Skeletal muscle tissue (tissue), 4 donors: ENCODE data around the gene CORO2A. TPM values are rescaled to one million over a fixed set of nuclear protein-coding genes. Genes with fewer than 3 reads are reported as not detected.

ENCODE experiments used
- H3K27ac ChIP-seq: one replicate; pipeline ENCODE4 v1.7.0; 2013; ENCODE audit warnings: mild to moderate bottlenecking, low read depth, low read length, inconsistent platforms
- H3K27me3 ChIP-seq, 3 donors: one replicate each; pipeline ENCODE4 v1.7.0; 2013; ENCODE audit warnings: low read length in 3 of 3; ENCODE audit not compliant: control insufficient read depth in 3 of 3, insufficient read depth in 3 of 3
- H3K36me3 ChIP-seq, 3 donors: one replicate each; pipeline ENCODE4 v1.7.0; 2013; ENCODE audit warnings: low read length in 3 of 3; ENCODE audit not compliant: control insufficient read depth in 3 of 3, insufficient read depth in 3 of 3
- H3K4me1 ChIP-seq, 3 donors: one replicate each; pipeline ENCODE4 v1.7.0; 2013; ENCODE audit warnings: low read length in 3 of 3, mild to moderate bottlenecking in 3 of 3; ENCODE audit not compliant: control insufficient read depth in 3 of 3, insufficient read depth in 3 of 3
- H3K4me3 ChIP-seq, 3 donors: one replicate each; pipeline ENCODE4 v1.7.0; 2013; ENCODE audit warnings: low read length in 3 of 3
- H3K9ac ChIP-seq, 3 donors: one replicate each; pipeline ENCODE4 v1.7.0; 2013; ENCODE audit warnings: low read length in 3 of 3, mild to moderate bottlenecking in 3 of 3, moderate library complexity in 2 of 3, low read depth in 1 of 3
- H3K9me3 ChIP-seq, 3 donors: one replicate each; pipeline ENCODE4 v1.7.0; 2013; ENCODE audit warnings: low read length in 3 of 3; ENCODE audit not compliant: control insufficient read depth in 3 of 3
- total RNA-seq: library from RNA; depleted of rRNA; stranded (reverse); fragments of >200 nt; gene quantifications from one replicate; pipeline ENCODE4 v1.2.3, GENCODE V29; 2014
- donor health status: Osteomylitis.

The CORO2A gene
- total RNA-seq, 1 donor from 2014 or later, result under 0.01 TPM

DNA sequence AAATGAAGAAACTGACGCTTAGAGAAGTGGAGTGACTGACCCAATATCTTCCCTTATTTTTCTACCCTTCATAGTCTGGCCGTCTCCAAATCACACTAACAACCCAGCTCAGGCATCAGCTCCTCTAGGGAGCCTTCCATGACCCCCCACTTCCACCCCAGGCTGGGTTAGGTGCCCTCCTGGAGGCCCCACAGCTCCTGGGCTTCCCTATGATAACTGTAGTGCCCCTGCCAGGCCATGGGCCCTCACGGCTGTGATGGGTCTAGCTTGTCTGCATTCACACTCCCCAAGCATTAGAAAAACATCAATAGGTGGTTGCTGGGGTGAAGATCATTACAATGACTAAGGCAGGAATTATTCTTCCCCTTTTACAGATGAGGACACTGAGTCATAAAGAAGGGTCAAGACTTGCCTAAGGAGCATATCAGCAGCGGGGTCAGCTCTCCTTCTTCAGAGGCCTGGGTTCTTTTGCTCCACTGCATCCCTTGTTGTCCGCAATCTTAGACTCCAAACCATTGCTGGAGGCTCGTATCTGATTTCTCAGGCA is 7.3 kb downstream of the CORO2A start:
- H3K4me3 ChIP-seq, result no peak overlapping the region
- H3K4me1 ChIP-seq, result no peaks in the 10 kb centered on the region
- H3K9me3 ChIP-seq, result no peaks in the 10 kb centered on the region
- no peaks in the 10 kb centered on the region for H3K36me3 ChIP-seq
- H3K9ac ChIP-seq, result no peak overlapping the region
- no peak overlapping the region for H3K27ac ChIP-seq
- H3K27me3 ChIP-seq, result peaks cover 0 to 3% (median 1%) of the 10 kb centered on the region in 3 donors

DNA sequence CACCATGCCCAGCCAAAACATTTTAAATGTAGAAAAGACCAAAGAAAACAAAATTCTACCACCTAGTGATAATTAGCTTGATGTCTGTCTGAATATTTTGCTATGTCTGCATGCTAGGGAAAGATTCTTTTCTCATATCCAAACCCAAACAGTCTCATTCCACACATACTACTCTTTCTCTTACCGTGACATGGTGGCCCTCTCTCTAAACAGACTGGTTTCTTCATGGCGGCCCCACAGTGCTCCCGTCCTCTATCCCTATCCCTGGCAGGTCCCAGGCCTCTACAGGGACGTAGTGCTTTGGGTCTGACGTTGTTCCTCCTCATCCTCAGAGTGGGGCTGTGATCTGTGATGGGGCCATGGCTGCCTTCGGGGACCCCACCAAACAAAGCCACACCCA is 8.1 kb downstream of the CORO2A start:
- peaks cover 0 to 6% (median 4%) of the 10 kb centered on the region in 3 donors for H3K27me3 ChIP-seq
- no peaks in the 10 kb centered on the region for H3K9me3 ChIP-seq
- no peaks in the 10 kb centered on the region for H3K4me1 ChIP-seq
- H3K4me3 ChIP-seq, result no peak overlapping the region
- H3K27ac ChIP-seq, result no peak overlapping the region
- no peak overlapping the region for H3K9ac ChIP-seq
- H3K36me3 ChIP-seq, result no peaks in the 10 kb centered on the region

GRCh38 chr9:98182889-98183599 is 9.4 kb downstream of the CORO2A start:
- Histone ChIP-seq H3K4me3 (no peak overlapping the region), H3K9ac (no peak overlapping the region), H3K9me3 (no peaks in the 10 kb centered on the region), H3K27ac (no peak overlapping the region), H3K27me3 (peaks cover 0 to 7% (median 4%) of the 10 kb centered on the region in 3 donors), H3K36me3 (no peaks in the 10 kb centered on the region), H3K4me1 (no peaks in the 10 kb centered on the region)

- H3K4me1 ChIP-seq, result no peaks in the 10 kb centered on the region
- no peaks in the 10 kb centered on the region for H3K36me3 ChIP-seq
- no peak overlapping the region for H3K27ac ChIP-seq
- no peaks in the 10 kb centered on the region for H3K9me3 ChIP-seq
- H3K9ac ChIP-seq, result no peak overlapping the region
- H3K27me3 ChIP-seq, result peaks cover 0 to 4% (median 4%) of the 10 kb centered on the region in 3 donors
- no peak overlapping the region for H3K4me3 ChIP-seq
Measured at GRCh38 chr9:98182069-98182820, 10.2 kb downstream of the CORO2A start.

DNA sequence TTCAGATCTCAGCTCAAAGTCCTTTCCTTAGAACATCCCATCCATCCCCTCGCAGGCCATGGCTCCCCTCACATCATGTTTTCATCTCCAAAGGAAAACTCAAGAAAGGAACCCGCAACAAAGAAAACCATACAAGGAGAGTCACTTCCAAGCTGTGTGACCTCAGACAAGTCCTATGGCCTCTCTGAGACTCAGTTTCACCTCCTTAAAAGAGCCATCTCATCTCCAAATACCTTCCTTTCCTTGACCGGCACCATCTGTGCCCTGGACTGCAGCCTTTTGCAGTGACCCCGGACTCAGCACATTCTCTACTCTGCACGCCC is 10.7 kb downstream of the CORO2A start:
- no peaks in the 10 kb centered on the region for H3K9me3 ChIP-seq
- no peak overlapping the region for H3K9ac ChIP-seq
- no peak overlapping the region for H3K4me3 ChIP-seq
- H3K27ac ChIP-seq, result no peak overlapping the region
- no peaks in the 10 kb centered on the region for H3K4me1 ChIP-seq
- H3K27me3 ChIP-seq, result peaks cover 0 to 4% (median 4%) of the 10 kb centered on the region in 3 donors
- no peaks in the 10 kb centered on the region for H3K36me3 ChIP-seq

DNA sequence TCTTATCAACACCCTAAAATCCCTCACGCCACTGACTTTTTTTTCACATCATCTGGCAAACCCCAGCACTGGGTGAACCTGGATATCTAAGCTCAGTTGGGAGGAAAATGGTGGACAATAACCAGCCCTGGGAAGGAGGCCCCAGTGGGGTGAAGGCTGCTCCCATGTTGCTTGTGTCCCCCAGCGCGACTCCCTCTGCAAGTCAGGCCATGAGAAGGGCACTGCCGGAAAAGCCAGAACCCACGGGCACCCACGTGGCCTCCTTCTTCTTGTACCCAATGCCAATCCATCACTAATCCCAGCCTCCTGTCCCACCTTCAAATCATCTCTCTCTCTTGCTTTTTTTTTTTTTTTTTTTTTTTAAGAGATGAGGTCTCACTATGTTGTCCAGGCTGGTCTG is 11.4 kb downstream of the CORO2A start:
- Histone ChIP-seq H3K4me3 (no peak overlapping the region), H3K4me1 (no peaks in the 10 kb centered on the region), H3K9me3 (no peaks in the 10 kb centered on the region), H3K27me3 (peaks cover 0 to 4% (median 4%) of the 10 kb centered on the region in 3 donors), H3K27ac (no peak overlapping the region), H3K36me3 (no peaks in the 10 kb centered on the region), H3K9ac (no peak overlapping the region)

GRCh38 chr9:98178874-98179850 is 13.3 kb downstream of the CORO2A start:
- no peaks in the 10 kb centered on the region for H3K9me3 ChIP-seq
- no peak overlapping the region for H3K27ac ChIP-seq
- H3K27me3 ChIP-seq, result peaks cover 0 to 10% (median 4%) of the 10 kb centered on the region in 3 donors
- H3K4me3 ChIP-seq, result no peak overlapping the region
- no peak overlapping the region for H3K9ac ChIP-seq
- H3K36me3 ChIP-seq, result no peaks in the 10 kb centered on the region
- no peaks in the 10 kb centered on the region for H3K4me1 ChIP-seq

DNA sequence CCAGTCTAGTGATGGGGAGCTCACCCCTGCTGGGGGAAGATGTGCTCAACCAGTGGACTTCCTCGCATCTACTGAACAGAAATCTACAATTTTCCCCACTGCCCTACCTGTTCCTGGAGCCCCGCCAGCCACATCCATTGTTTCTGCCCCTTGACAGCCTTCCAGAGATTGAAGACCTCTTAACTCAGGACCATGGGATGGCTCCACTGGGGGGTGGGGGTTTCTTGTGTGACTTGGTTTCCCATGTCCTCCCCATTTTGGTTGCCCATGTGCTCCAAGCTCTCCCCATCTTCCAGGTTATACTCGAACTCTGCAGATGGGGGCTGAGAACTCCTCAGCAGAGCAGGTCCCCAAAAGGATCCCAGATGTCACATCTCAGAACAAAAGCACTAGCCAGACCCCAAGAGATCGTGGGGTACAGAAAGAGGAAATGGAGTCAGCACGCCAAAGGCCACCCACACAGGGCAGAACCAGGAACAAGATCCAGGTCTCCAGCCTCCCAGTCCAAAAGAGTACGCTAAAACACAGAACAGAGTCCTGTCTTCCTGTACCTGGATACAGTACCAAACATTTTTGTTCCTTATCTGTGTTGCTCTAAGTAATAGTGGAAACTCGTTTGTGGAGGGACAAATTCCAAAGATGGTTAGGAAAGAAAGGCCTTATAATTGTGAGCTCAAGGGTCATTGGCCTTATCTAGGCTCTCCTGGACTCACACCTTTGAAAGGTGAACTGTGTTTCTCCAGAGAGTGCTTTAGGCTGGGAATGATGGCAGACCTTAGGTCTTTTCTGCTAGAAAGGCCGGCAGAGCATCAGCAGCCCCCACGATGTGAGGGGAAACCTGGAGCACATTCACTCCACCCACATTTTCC is 15.8 kb downstream of the CORO2A start:
- peaks cover 0 to 10% (median 7%) of the 10 kb centered on the region in 3 donors for H3K27me3 ChIP-seq

GRCh38 chr9:98175762-98176161 is 16.7 kb downstream of the CORO2A start:
- H3K9ac ChIP-seq, result no peak overlapping the region
- no peak overlapping the region for H3K4me3 ChIP-seq
- no peaks in the 10 kb centered on the region for H3K36me3 ChIP-seq
- H3K9me3 ChIP-seq, result no peaks in the 10 kb centered on the region
- no peak overlapping the region for H3K27ac ChIP-seq
- H3K27me3 ChIP-seq, result peaks cover 0 to 16% (median 14%) of the 10 kb centered on the region in 3 donors
- no peaks in the 10 kb centered on the region for H3K4me1 ChIP-seq

More for the DNA sequence above, 15.8 kb downstream of the CORO2A start:
- H3K9me3 ChIP-seq, result no peaks in the 10 kb centered on the region
- no peaks in the 10 kb centered on the region for H3K36me3 ChIP-seq
- H3K4me3 ChIP-seq, result no peak overlapping the region
- no peak overlapping the region for H3K27ac ChIP-seq
- no peaks in the 10 kb centered on the region for H3K4me1 ChIP-seq
- no peak overlapping the region for H3K9ac ChIP-seq
